ENCODE measurements around the gene KCNK5. TPM values are rescaled to one million over a fixed set of nuclear protein-coding genes. Genes with fewer than 3 reads are reported as not detected.

Gene KCNK5
- total and polyA plus RNA-seq, 2 of the 8 experiments (the other 6 are each of a cell fraction or from before 2014, with no cell fraction given) = 20.9 to 44.3 TPM

- TF ChIP-seq CHD7 (IDR thresholded peaks at IDR 0.05; ENCODE audit: insufficient replicate concordance, low read length) = no peak
- TF ChIP-seq CREB1 (IDR thresholded peaks at IDR 0.05) = no peak
- no peak for TF ChIP-seq POU5F1 (IDR thresholded peaks at IDR 0.05; ENCODE audit: low read depth, low read length)
- no peak for TF ChIP-seq HDAC2 (IDR thresholded peaks at IDR 0.05; ENCODE audit: borderline replicate concordance in 1 of 2, low read depth in 2 of 2, low read length in 2 of 2)
- TF ChIP-seq EGR1 (IDR thresholded peaks at IDR 0.05; ENCODE audit: borderline replicate concordance, low read depth, low read length) = no peak
- TF ChIP-seq RAD21 (IDR thresholded peaks at IDR 0.05 in 1 of 2, conservative IDR thresholded peaks at IDR 0.05 in 1 of 2; ENCODE audit: low read depth in 2 of 2, low read length in 2 of 2) = no peak
- TF ChIP-seq SAP30 (IDR thresholded peaks at IDR 0.05; ENCODE audit: insufficient read depth, insufficient replicate concordance, low read length) = no peak
- no peak for TF ChIP-seq RNF2 (IDR thresholded peaks at IDR 0.05; ENCODE audit: borderline replicate concordance, low read depth, low read length, missing control alignments, poor library complexity, severe bottlenecking)
These were observed 27.1 kb downstream of the KCNK5 start (continued) for GRCh38 chr6:39202166-39202565.
